Stomach (tissue), 4 donors: ENCODE data around the gene MAPK7.

Source experiments
- CTCF ChIP-seq, 7 experiments: fragments of 450-650 bp in 4 of 7; fragments of 200-600 bp in 3 of 7; sonication (generic) in 3 of 7; IDR thresholded peaks; one replicate each; pipeline ENCODE4 v1.5.1; 2016 to 2019; ENCODE audit warnings: antibody characterized with exemption in 7 of 7, control low read depth in 2 of 7, mild to moderate bottlenecking in 1 of 7
- POLR2AphosphoS5 ChIP-seq, 3 donors: sonication (generic); formaldehyde crosslinking; IDR thresholded peaks; one replicate each; pipeline ENCODE4 v1.6.1; 2016; ENCODE audit warnings: antibody characterized with exemption in 3 of 3

GRCh38 chr17:19343256-19343630 lies 35.1 kb upstream of the MAPK7 start:
- no peak for TF ChIP-seq CTCF (IDR thresholded peaks at IDR 0.05)
- no peak for TF ChIP-seq POLR2AphosphoS5 (IDR thresholded peaks at IDR 0.05)
